ENCODE data around the gene DYNLT1. TPM values are rescaled to one million over a fixed set of nuclear protein-coding genes. Genes with fewer than 3 reads are reported as not detected.

Gene DYNLT1
- total RNA-seq, 4 donors from 2014 or later: 40.5 to 77.9 (median 60.6) TPM

- TF ChIP-seq CTCF (IDR thresholded peaks at IDR 0.05; ENCODE audit: low read depth): no peak
These were observed 12.6 kb downstream of the DYNLT1 start for GRCh38 chr6:158631678-158632537.

GRCh38 chr6:158630938-158631616 is 13.5 kb downstream of the DYNLT1 start:
- TF ChIP-seq CTCF (IDR thresholded peaks at IDR 0.05; ENCODE audit: low read depth): no peak

- no peak for TF ChIP-seq CTCF (IDR thresholded peaks at IDR 0.05; ENCODE audit: low read depth)
These were observed 14.9 kb downstream of the DYNLT1 start for GRCh38 chr6:158629367-158630221.

GRCh38 chr6:158628542-158628941 is 16.0 kb downstream of the DYNLT1 start:
- no peak for TF ChIP-seq CTCF (IDR thresholded peaks at IDR 0.05; ENCODE audit: low read depth)

GRCh38 chr6:158627940-158628211 is 16.7 kb downstream of the DYNLT1 start:
- TF ChIP-seq CTCF (IDR thresholded peaks at IDR 0.05; ENCODE audit: low read depth): no peak

GRCh38 chr6:158627168-158627939 is 17.2 kb downstream of the DYNLT1 start:
- no peak for TF ChIP-seq CTCF (IDR thresholded peaks at IDR 0.05; ENCODE audit: low read depth)
